Stimulated activated CD4-positive, alpha-beta T cell treated with anti-CD3 and anti-CD28 coated beads, Interleukin-15, amount 100 ng/mL, for 1 hour (primary cell): ENCODE measurements around the gene TSPEAR.
"Not testable (repeated sequence)": the region's sequence is repeated elsewhere in the genome, so short reads cannot be mapped to it uniquely, and the experiment has no call there.

Experiments used
- DNase-seq, 2 donors: peaks; one replicate each; pipeline ENCODE4 v3.0.0-alpha.2; 2020; ENCODE audit warnings: low read depth in 1 of 2, low spot score in 1 of 2

Gene TSPEAR

GRCh38 chr21:44686843-44687561 is 24.4 kb downstream of the TSPEAR start:
- no peak for DNase-seq

GRCh38 chr21:44686000-44686781 is 25.2 kb downstream of the TSPEAR start:
- DNase-seq: no peak

DNA sequence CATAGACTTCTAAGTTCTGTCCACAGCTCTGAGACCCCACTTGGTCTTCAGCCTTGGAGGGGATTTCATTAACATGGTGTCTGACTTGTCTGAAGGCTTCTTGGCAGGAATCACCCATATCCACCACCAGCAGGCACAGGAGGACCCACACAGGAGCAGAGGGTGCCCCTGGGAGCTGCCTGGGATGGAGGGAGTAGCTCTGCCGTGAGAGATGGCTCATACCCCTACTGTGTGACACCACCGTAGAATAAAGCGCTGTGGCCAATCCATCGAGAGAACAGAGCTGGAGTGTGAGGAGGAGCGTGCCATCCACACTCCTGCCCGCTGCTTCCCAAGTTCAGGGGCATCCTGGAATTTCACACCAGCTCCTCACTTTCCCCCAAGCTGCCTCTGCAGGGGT is 26.3 kb downstream of the TSPEAR start:
- not testable (repeated sequence) for DNase-seq

- no peak for DNase-seq
Observed at GRCh38 chr21:44684483-44684882, 26.9 kb downstream of the TSPEAR start.

- DNase-seq: no peak
Observed at GRCh38 chr21:44684077-44684476, 27.3 kb downstream of the TSPEAR start.

GRCh38 chr21:44682580-44683151 is 28.7 kb downstream of the TSPEAR start:
- DNase-seq: no peak

GRCh38 chr21:44681861-44682579 is 29.4 kb downstream of the TSPEAR start, which contains the start of gene KRTAP12-1:
KRTAP12-1 (minus strand) TSS chr21:44682163; CDS start chr21:44682123, 40 bp downstream.
- DNase-seq: no peak

GRCh38 chr21:44681152-44681551 is 30.2 kb downstream of the TSPEAR start:
- no peak for DNase-seq

GRCh38 chr21:44677881-44678280 is 33.5 kb downstream of the TSPEAR start:
- DNase-seq: no peak

GRCh38 chr21:44671911-44672310 is 39.5 kb downstream of the TSPEAR start:
- DNase-seq: no peak

DNA sequence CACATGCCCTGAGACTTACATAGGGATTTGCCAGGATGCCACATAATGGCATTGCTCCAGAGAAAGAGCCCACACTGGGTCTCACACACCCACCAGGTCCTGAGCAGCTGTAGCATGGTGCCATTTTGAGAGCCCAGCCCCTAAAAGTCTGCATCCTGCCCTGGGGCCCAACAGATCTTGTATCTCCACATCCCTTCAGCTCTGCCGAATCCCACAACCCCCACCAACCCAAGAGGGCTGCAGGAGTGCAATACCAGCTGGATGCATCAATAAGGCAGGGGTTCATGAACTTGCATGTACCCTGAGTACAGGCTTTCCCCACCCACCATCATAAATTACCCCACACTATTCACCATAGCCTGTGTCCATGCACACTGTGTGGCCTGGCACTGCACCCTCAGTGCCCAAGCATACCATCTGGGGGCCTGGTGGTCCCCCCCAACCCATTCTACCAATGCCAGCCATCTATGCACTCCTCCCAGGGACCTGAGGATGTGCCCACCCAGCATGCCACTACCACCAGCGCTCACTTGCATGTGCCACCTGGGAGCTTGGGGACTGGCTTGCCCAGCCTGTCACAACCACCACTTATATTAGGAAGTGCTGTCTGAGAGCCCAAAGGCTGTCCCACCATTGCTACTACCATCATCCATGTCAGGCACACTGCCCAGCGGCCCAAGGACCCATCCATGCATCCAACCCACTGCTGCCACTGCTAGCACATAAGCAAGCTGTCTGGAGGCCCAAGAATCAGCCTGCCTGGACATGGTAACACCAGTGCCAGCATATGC is 40.5 kb downstream of the TSPEAR start:
- no peak for DNase-seq

DNA sequence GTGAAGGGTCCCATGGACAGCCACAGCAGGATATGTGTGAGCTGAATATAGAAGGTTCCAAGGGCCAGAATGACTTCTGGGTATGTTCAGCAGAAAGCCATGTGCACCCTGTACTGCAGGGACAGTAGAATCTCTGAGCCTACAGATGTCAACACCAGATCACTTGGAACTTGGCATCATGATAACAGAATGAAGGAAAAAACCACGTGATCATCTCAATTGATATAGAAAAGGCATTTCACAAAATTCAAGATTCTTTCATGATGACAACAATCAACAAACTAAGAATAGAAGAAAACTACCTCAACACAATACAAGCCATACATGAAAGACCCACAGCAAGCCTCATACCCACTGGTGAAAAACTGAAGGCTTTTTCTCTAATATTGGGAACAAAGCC is 43.8 kb downstream of the TSPEAR start:
- no peak for DNase-seq

GRCh38 chr21:44666401-44667320 is 44.7 kb downstream of the TSPEAR start, which contains the start of gene KRTAP12-2:
KRTAP12-2 (minus strand) TSS chr21:44666927; CDS start chr21:44666886, 41 bp downstream.
- no peak for DNase-seq

DNA sequence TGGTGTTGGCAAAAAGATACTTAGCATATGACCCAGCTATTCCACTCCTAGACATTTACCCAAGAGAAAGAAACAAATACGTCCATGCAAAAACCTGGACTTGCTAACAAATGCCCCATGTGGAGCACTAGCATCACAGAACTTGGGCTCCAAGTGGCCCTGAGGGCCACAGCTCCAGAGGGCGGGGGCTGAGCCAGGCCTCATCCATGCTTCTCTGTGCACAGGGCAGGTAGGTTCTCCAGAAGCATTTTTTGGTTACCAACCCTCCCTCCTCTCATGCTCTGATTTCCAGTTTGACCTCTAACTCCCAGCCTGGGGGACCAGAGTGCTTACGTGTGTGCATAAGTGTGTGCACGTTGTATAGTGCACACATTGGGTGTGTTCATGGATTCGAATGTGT is 46.7 kb downstream of the TSPEAR start:
- DNase-seq: no peak

DNA sequence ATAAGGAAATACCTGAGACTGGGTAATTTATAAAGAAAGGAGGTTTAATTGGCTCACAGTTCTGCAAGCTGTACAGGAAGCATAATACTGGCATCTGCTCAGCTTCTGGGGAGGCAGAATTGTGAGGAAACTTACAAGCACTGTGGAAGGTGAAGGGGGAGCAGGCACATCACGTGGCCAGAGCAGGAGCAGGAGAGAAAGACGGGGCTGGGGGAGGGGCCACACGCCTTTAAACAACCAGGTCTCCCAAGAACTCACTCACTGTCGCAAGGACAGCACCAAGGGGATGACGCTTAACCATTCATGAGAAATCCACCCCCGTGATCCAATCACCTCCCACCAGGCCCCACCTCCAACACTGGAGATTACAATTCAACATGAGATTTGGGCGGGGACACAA is 49.8 kb downstream of the TSPEAR start:
- DNase-seq: not testable (repeated sequence)

DNA sequence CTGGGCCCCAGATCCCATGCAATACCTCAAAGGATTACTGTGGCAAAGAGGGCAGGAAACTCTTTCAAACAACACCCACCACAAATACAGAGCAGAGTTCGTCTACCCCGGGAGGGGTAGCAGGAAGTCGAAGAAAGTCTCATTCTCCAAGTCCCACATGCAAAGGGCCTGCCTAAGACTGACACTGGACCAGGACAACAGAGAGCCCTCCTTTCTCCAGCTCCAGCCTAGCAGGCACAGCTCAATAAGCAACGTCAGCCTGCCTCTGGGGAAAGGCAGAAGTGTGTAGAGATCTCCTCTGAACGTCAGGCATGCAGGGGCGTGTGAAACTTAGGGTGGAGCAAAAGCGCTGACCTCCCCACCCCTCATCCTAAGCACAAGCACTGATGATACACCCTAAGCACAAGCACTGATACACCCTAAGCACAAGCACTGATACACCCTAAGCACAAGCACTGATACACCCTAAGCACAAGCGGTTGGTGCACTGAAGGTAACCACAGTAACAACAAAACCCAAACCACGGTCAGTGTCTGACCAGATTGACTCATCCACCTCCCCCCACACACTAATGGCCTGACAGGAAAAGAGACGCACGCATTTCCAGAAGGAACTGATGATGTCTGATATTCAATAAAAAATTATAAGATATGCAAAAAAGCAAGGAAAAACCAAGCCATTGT is 52.3 kb downstream of the TSPEAR start:
- no peak for DNase-seq

DNA sequence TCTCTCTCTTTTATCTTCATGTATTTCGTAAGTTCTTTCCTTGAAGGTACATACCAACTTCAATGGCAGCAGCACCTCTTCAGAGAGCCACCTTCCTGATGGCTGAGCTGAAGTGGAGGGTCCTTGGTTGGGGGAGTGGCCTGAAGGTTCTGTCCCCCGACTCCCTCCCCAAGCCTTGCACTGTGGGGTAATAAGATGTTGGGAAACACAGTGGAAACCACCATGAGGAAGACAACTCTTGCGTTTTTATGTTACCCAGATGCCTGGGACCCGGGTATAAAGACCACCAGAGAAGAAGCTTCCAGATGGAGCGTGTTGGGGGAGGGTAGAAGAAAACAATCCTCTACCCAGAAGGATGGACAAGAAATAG is 52.8 kb downstream of the TSPEAR start:
- no peak for DNase-seq

DNA sequence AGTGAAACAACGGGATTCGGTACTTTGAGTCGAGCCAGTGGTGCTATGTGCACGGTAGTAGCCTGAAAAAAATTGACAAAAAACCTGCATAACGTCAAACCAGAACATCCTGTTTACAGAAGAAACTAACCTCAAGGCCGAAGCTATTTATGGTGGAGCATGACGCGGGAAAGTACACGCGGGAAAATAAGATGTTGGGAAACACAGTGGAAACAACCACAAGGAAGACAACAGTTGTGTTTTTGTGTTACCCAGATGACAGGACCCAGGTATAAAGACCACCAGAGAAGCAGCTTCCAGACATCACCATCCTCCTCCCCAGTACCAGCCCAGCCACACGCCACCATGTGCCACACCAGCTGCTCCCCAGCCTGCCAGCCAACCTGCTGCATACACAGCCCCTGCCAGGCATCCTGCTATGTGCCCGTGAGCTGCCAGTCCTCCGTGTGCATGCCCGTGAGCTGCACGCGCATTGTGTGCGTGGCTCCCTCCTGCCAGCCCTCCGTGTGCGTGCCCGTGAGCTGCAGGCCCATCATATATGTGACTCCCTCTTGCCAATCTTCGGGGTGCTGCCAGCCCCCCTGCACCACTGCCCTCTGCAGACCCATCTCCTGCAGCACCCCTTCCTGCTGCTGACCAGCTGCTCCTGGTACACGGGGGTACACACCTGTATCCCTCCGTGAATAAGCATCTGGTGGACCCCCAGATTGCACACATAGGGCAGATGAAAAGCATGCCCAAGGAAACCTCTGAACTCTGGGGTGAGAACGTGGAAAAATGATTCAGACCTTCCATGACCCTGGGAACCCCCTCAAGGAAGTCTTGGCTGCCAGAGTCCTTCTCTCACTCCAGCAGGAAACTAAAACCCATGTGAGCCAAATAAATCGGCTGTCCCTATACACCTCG is 53.5 kb downstream of the TSPEAR start, which contains the start of gene KRTAP12-3:
KRTAP12-3 (plus strand) TSS at position 298 of the 906 bp plus-strand sequence; CDS start at position 346, 48 bp downstream.
- DNase-seq: no peak
